H9 (cell line): ENCODE data around the gene PBX1. TPM values are rescaled to one million over a fixed set of nuclear protein-coding genes. Genes with fewer than 3 reads are reported as not detected.

Source experiments
- DNase-seq: peaks from one replicate; pipeline ENCODE4 v3.0.0-alpha.2; 2017
- H2AFZ ChIP-seq: one replicate; pipeline ENCODE4 v1.6.1; 2013; ENCODE audit warnings: mild to moderate bottlenecking, low read length, control low read depth, moderate library complexity
- H2AK5ac ChIP-seq: 2 replicates; pipeline ENCODE4 v1.6.1; 2013; ENCODE audit warnings: low read length, control low read depth, mixed read lengths; ENCODE audit not compliant: insufficient read length
- H2BK120ac ChIP-seq: one replicate; pipeline ENCODE4 v1.6.1; 2013; ENCODE audit warnings: low read depth, mild to moderate bottlenecking, low read length, control low read depth, inconsistent platforms; ENCODE audit not compliant: poor library complexity, severe bottlenecking
- H2BK12ac ChIP-seq: 2 replicates; pipeline ENCODE4 v1.6.1; 2013; ENCODE audit warnings: low read length, control low read depth, mixed read lengths, low read depth; ENCODE audit not compliant: insufficient read length
- H2BK15ac ChIP-seq: 2 replicates; pipeline ENCODE4 v1.6.1; 2013; ENCODE audit warnings: low read depth, low read length, control low read depth
- H2BK20ac ChIP-seq: one replicate; pipeline ENCODE4 v1.6.1; 2013; ENCODE audit warnings: low read depth, mild to moderate bottlenecking, low read length, control low read depth, inconsistent platforms; ENCODE audit not compliant: poor library complexity, severe bottlenecking
- H2BK5ac ChIP-seq: 2 replicates; pipeline ENCODE4 v1.6.1; 2013; ENCODE audit warnings: low read length, control low read depth, mixed read lengths; ENCODE audit not compliant: insufficient read length
- H3K14ac ChIP-seq: 2 replicates; pipeline ENCODE4 v1.6.1; 2013; ENCODE audit warnings: low read length, control low read depth; ENCODE audit not compliant: insufficient read depth
- H3K18ac ChIP-seq: 2 replicates; pipeline ENCODE4 v1.6.1; 2013; ENCODE audit warnings: low read depth, mild to moderate bottlenecking, mixed read lengths, low read length, control low read depth; ENCODE audit not compliant: insufficient read length
- H3K23ac ChIP-seq: 2 replicates; pipeline ENCODE4 v1.6.1; 2013; ENCODE audit warnings: low read length, control low read depth, mixed read lengths, low read depth; ENCODE audit not compliant: insufficient read length
- H3K23me2 ChIP-seq: 2 replicates; pipeline ENCODE4 v1.6.1; 2013; ENCODE audit warnings: low read depth, mild to moderate bottlenecking, mixed read lengths, low read length, control low read depth; ENCODE audit not compliant: insufficient read length, poor library complexity, severe bottlenecking
- H3K27ac ChIP-seq: 2 replicates; pipeline ENCODE4 v1.5.1; 2013; ENCODE audit warnings: low read length, control low read depth, mixed read lengths, low read depth; ENCODE audit not compliant: insufficient read length
- H3K27me3 ChIP-seq: 2 replicates; pipeline ENCODE4 v1.6.1; 2013; ENCODE audit warnings: low read length, control low read depth, inconsistent platforms; ENCODE audit not compliant: insufficient read depth
- H3K4ac ChIP-seq: 2 replicates; pipeline ENCODE4 v1.6.1; 2013; ENCODE audit warnings: low read depth, mild to moderate bottlenecking, control low read depth, inconsistent platforms, low read length, moderate library complexity
- H3K4me1 ChIP-seq: 2 replicates; pipeline ENCODE4 v1.6.1; 2013; ENCODE audit warnings: low read length, control low read depth, inconsistent platforms; ENCODE audit not compliant: insufficient read depth
- H3K4me2 ChIP-seq: 2 replicates; pipeline ENCODE4 v1.6.1; 2013; ENCODE audit warnings: low read length, control low read depth, mixed read lengths; ENCODE audit not compliant: insufficient read length, insufficient read depth
- H3K56ac ChIP-seq: 2 replicates; pipeline ENCODE4 v1.6.1; 2013; ENCODE audit warnings: low read depth, mild to moderate bottlenecking, mixed read lengths, low read length, control low read depth; ENCODE audit not compliant: insufficient read length
- H3K79me1 ChIP-seq: 2 replicates; pipeline ENCODE4 v1.6.1; 2013; ENCODE audit warnings: low read depth, mild to moderate bottlenecking, moderate library complexity, low read length, control low read depth, inconsistent platforms; ENCODE audit not compliant: insufficient read depth, poor library complexity, severe bottlenecking
- H3K79me2 ChIP-seq: 2 replicates; pipeline ENCODE4 v1.6.1; 2013; ENCODE audit warnings: low read length, control low read depth, inconsistent platforms; ENCODE audit not compliant: insufficient read depth
- H3K9ac ChIP-seq: 2 replicates; pipeline ENCODE4 v1.6.1; 2013; ENCODE audit warnings: low read length, control low read depth, mixed read lengths; ENCODE audit not compliant: insufficient read length; ENCODE audit errors: extremely low read depth
- H3K9me3 ChIP-seq: one replicate; pipeline ENCODE4 v1.6.1; 2013; ENCODE audit warnings: low read depth, low read length, inconsistent platforms; ENCODE audit not compliant: control insufficient read depth
- H3T11ph ChIP-seq: one replicate; pipeline ENCODE4 v1.6.1; 2013; ENCODE audit warnings: mild to moderate bottlenecking, low read length, control low read depth, inconsistent platforms
- H4K20me1 ChIP-seq: one replicate; pipeline ENCODE4 v1.6.1; 2013; ENCODE audit not compliant: control insufficient read depth, insufficient read length, insufficient read depth
- H4K5ac ChIP-seq: 2 replicates; pipeline ENCODE4 v1.6.1; 2013; ENCODE audit warnings: low read depth, mild to moderate bottlenecking, mixed read lengths, low read length, control low read depth; ENCODE audit not compliant: insufficient read length
- H4K8ac ChIP-seq: replicated peaks from 2 replicates; pipeline ENCODE4 v1.6.1; 2013; ENCODE audit warnings: low read length, control low read depth, mixed read lengths, low read depth; ENCODE audit not compliant: insufficient read length
- H4K91ac ChIP-seq: 2 replicates; pipeline ENCODE4 v1.6.1; 2013; ENCODE audit warnings: low read depth, mild to moderate bottlenecking, moderate library complexity, mixed read lengths, low read length, control low read depth; ENCODE audit not compliant: insufficient read length
- H3K27ac Mint-ChIP-seq, 3 experiments: 2 replicates in 2 of 3; 3 replicates in 1 of 3; pipeline ENCODE4 v1.8.0; 2020 to 2021; ENCODE audit warnings: mixed read lengths in 3 of 3, mild to moderate bottlenecking in 1 of 3, moderate library complexity in 1 of 3
- H3K27me3 Mint-ChIP-seq: 2 replicates; pipeline ENCODE4 v1.8.0; 2021; ENCODE audit warnings: low read depth, mild to moderate bottlenecking, moderate library complexity, mixed read lengths
- H3K36me3 Mint-ChIP-seq, 3 experiments: 2 replicates in 2 of 3; 3 replicates in 1 of 3; pipeline ENCODE4 v1.8.0; 2020 to 2021; ENCODE audit warnings: low read depth in 3 of 3, mixed read lengths in 3 of 3; ENCODE audit not compliant: insufficient read depth in 1 of 3
- H3K4me1 Mint-ChIP-seq, 2 experiments: 2 replicates each; pipeline ENCODE4 v1.8.0; 2020; ENCODE audit warnings: mixed read lengths in 2 of 2
- H3K4me3 Mint-ChIP-seq, 2 experiments: 2 replicates in 1 of 2; 3 replicates in 1 of 2; pipeline ENCODE4 v1.8.0; 2020 to 2021; ENCODE audit warnings: mild to moderate bottlenecking in 2 of 2, mixed read lengths in 2 of 2, moderate library complexity in 1 of 2
- H3K9me3 Mint-ChIP-seq, 2 experiments: 2 replicates in 1 of 2; 3 replicates in 1 of 2; pipeline ENCODE4 v1.8.0; 2020; ENCODE audit warnings: mild to moderate bottlenecking in 2 of 2, mixed read lengths in 2 of 2, moderate library complexity in 1 of 2
- WGBS: extraction: QIAGEN DNeasy Blood & Tissue Kit; methylation state at CpG from one replicate; pipeline ENCODE4 v1.1.7; 2013; ENCODE audit warnings: missing lambda C conversion rate, low lambda C conversion rate, mixed read lengths; ENCODE audit not compliant: insufficient read length; ENCODE audit errors: extremely low coverage; 5-methylcytosine and 5-hydroxymethylcytosine counted together
- total RNA-seq: library from RNA; stranded (reverse); gene quantifications from 2 replicates; pipeline ENCODE4 v1.2.1, GENCODE V29; 2021
- TF ChIP-seq, protein P1 (sequence below): fragments of 200-600 bp; sonication (generic); conservative IDR thresholded peaks from 3 replicates; pipeline ENCODE4 v1.8.0; 2021; ENCODE audit warnings: antibody characterized with exemption, mild to moderate bottlenecking

Gene PBX1
- total RNA-seq, 1 experiment from 2014 or later, result 142 TPM

DNA sequence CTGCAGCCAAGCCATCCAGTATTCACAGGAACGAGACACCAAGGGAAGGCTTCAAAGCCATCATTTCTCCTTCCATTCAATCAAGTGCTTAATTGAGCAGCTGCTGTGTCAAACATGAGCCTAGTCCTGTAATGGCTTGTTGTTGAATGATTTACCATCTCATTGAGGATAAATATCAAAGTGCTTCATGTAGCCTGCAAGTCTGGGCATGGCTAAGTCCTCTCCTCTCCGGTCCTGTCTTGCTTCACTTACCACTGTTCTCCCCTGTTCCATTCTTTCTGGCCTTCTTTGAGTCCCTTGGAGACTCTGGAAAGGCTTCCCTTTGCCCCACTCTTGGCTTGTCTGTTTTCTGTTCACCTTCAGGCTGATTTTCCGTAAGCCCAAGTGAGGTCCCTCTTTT, 279.8 kb downstream of the PBX1 start:
- no peak for DNase-seq
- Histone ChIP-seq H2AK5ac (no peak overlapping the region), H3K4ac (no peak overlapping the region), H3K4me2 (no peak overlapping the region), H4K91ac (no peak overlapping the region), H2AFZ (no peak overlapping the region), H4K20me1 (no peaks in the 10 kb centered on the region), H3K23me2 (no peaks in the 10 kb centered on the region), H2BK5ac (no peak overlapping the region), H2BK15ac (no peak overlapping the region), H3K79me1 (no peaks in the 10 kb centered on the region), H3K56ac (no peak overlapping the region), H3K23ac (no peak overlapping the region), H3K9ac (no peak overlapping the region), H3K27ac (no peak overlapping the region), H3K18ac (no peak overlapping the region), H3K79me2 (no peaks in the 10 kb centered on the region), H3K9me3 (no peaks in the 10 kb centered on the region), H3K4me1 (no peaks in the 10 kb centered on the region), H2BK12ac (no peak overlapping the region), H3K27me3 (no peaks in the 10 kb centered on the region), H2BK120ac (no peak overlapping the region), H2BK20ac (no peak overlapping the region), H3T11ph (no peak overlapping the region), H4K5ac (no peak overlapping the region), H4K8ac (no peak overlapping the region), H3K14ac (no peak overlapping the region)
- Mint-ChIP-seq H3K4me1 (peaks cover 25 to 26% of the 10 kb centered on the region in 2 experiments), H3K9me3 (no peaks in the 10 kb centered on the region), H3K27ac (peak overlapping the region in 1 of 3 experiments; percentile 37; a peak in 1 of 7 replicates), H3K36me3 (peaks cover 8 to 24% (median 19%) of the 10 kb centered on the region in 3 experiments; a peak in 6 of 7 replicates), H3K27me3 (no peaks in the 10 kb centered on the region), H3K4me3 (no peak overlapping the region)
- TF ChIP-seq, protein P1, sequence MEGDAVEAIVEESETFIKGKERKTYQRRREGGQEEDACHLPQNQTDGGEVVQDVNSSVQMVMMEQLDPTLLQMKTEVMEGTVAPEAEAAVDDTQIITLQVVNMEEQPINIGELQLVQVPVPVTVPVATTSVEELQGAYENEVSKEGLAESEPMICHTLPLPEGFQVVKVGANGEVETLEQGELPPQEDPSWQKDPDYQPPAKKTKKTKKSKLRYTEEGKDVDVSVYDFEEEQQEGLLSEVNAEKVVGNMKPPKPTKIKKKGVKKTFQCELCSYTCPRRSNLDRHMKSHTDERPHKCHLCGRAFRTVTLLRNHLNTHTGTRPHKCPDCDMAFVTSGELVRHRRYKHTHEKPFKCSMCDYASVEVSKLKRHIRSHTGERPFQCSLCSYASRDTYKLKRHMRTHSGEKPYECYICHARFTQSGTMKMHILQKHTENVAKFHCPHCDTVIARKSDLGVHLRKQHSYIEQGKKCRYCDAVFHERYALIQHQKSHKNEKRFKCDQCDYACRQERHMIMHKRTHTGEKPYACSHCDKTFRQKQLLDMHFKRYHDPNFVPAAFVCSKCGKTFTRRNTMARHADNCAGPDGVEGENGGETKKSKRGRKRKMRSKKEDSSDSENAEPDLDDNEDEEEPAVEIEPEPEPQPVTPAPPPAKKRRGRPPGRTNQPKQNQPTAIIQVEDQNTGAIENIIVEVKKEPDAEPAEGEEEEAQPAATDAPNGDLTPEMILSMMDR, result no peak
- WGBS, result no CpG with 5 or more reads among the region's 3 CpGs
